GM10847 (cell line): ENCODE data around the gene SPTBN5.

Source experiments
- POLR2A ChIP-seq: IDR thresholded peaks from 2 replicates; pipeline ENCODE4 v1.6.1; 2011; ENCODE audit not compliant: insufficient read length; ENCODE audit errors: extremely low read depth

The SPTBN5 gene

DNA sequence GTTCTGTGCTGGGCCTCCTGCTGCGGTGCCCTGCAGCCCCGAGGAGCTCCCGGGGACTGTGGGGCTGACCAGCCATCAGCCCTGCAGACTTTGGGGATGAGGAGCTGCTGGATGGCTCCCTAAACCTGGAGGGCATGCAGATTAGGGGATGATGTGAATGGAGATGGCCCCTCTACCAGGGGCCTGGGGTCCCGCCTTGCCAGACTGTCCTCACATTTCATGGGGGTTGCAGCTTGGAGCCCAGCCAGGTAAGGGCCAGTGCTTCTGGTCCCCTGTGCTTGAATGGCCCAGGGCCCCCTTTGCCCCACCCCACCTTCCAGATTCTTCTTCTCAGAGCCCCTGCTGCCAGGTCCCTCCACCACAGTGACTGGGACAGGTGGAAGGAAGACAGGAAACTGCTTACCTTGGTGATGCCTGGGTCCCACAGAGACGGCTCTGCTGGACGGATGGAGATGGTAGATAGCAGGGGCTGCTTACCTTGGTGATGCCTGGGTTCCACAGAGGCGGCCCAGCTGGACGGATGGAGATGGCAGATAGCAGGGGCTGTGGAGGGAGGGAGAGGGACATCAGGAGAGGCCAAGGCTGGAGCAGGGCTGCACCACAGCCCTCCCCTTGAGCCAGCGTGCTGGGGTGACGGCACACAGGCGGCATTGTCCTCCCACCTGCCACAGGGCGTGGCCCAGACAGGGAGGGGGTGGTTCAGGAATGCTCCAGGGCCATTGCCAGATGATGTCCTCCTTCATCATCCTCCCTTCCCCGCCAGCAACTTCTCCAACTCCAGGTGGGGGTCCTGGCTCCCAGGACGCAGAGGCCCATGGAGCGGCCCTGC lies at the start of gene SPTBN5:
TSS of gene SPTBN5 (minus strand) at position 632 of the 829 bp plus-strand sequence. CDS start at position 76, 556 bp downstream.
- TF ChIP-seq POLR2A: no peak

- TF ChIP-seq POLR2A: no peak
Measured at GRCh38 chr15:41942886-41943285, 49.0 kb upstream of the SPTBN5 start.

GRCh38 chr15:41941644-41942415 lies 48.0 kb upstream of the SPTBN5 start:
- no peak for TF ChIP-seq POLR2A

GRCh38 chr15:41940441-41940857 lies 46.6 kb upstream of the SPTBN5 start:
- TF ChIP-seq POLR2A: no peak

DNA sequence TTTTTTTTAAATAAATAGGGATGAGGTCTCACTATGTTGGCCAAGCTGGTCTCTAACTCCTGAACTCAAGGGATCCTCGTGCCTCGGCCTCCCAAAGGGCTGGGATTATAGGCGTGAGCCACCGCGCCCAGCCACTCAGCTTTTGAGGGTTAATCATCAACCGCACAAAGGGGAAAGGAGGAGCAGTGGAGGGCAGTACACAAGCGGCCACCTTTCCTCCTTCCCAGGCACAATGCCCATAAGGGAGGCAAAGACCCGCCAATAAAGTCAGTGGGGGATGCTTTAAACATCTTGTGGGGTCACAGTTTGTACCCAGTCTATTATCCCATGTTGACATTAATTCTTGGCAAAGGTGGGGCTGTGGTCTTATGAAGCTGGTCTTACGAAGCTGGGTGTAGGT lies 46.1 kb upstream of the SPTBN5 start:
- TF ChIP-seq POLR2A: no peak

DNA sequence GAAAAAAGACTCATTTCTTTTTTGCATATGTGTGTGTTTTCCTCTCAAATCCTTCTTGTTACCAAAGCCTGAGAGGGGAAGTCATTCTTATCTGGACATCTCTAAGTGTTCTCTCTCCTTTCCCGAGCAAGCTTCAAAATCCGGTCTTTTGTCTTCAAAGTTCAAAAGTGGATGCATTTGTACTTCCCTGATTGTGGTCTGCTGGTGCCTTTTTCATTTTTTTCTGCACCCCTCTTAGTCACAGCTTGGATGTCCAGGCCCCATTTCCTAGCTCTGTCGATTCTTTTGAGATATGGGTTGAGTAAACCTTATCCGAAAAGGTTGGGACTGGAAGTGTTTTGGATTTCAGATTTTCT lies 43.7 kb upstream of the SPTBN5 start:
- no peak for TF ChIP-seq POLR2A

DNA sequence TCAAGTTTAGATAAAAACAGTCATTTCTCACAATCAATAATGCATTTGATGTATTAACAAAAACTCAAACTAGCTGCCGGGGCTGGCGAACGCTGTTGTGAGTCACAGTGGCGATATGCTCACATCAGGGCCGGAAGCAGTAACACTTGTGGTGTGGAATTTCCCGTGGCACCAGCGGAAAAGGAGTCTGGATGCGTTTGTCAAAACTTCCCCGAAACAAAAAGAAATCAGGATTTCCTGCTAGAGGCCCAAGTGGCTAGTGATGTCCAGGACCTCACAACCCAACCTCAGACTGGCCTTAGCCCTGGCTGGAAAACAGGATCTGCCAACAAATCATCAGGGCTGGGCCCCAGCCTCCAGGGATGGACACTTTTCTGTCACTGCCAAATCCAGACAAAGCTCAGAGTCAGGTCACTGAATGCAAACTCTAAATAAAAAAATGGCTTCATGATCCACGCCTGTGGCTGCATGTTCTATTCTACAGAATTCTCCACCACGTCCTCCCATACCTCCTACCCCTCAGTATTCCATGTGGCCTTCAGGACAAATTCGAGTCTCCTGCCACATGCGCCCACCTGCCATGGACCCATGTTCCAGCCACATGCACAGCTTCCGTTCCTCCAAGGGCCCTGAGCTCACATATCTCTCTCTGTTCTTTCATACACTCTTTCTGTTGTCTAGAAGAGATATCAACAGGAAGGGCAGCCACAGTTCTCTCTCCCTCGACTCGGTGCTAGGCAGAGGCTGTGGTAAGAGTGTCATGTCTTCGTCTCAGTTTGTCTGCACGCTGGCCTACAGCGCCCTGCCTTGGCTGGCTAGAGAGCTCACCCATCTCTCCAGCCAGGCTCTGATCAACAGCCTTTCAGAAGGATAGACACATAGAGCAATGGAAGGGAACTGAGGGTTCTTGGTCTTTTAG lies 43.1 kb upstream of the SPTBN5 start:
- no peak for TF ChIP-seq POLR2A

DNA sequence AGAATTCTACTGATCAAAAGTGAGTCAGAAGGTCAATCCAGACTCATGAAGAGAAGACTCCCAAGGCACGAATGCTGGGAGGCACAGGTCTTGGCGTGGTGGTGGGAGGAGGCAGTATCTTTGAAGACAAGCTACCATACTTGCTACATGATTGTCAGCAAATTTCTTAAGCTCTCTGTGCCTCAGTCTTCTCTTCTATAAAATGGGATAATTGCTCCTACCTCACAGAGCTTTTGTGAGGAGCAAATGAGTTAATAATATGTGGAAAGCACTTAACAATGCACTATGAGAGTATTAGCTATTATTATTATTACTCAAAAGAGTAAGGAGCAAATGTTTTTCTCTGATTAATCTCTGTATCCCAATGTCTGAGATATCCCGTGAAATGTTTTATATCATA lies 42.3 kb upstream of the SPTBN5 start:
- TF ChIP-seq POLR2A: no peak

DNA sequence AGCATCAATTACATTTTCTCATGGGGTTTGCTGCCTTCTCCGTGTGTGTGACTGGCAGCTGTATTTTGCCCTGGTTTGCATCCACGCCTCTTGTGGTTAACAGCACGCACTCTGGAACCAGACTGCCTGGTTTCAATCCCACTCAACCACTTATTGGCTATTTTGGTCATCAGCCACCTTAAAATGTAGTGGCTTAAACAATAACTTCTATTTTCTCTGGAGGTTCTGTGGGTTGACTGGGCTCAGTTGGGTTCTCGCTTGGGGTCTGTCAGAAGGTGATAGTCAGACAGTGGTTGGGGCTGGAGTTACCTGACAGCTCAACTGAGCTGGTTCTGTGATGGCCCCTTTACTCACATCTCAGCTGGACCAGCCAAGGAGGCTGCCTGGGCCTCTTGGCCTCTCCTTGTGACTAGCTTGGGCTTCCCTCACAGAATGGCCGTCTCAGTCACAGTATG lies 41.7 kb upstream of the SPTBN5 start:
- TF ChIP-seq POLR2A: no peak

DNA sequence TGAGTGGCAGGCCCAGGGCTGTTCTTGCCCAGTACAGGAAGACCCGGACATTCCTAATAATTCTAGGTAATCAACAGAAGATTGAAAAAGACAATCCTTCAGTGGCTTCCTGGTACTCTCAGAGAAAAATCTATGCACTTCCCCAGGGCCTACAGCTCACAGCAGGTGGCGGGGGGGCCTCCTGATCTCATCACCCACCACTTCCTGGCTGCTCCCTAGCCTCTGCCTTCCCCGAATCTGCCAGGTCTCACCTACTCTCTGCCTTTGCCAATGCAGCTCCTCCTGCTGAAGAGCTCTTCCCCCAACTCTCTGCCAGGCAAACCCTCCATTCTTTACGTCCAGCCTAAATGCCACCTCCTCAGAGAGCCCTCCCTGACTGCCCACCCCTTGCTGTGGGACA lies 41.0 kb upstream of the SPTBN5 start:
- no peak for TF ChIP-seq POLR2A

- TF ChIP-seq POLR2A: no peak
Measured at GRCh38 chr15:41933771-41934170, 39.9 kb upstream of the SPTBN5 start.

DNA sequence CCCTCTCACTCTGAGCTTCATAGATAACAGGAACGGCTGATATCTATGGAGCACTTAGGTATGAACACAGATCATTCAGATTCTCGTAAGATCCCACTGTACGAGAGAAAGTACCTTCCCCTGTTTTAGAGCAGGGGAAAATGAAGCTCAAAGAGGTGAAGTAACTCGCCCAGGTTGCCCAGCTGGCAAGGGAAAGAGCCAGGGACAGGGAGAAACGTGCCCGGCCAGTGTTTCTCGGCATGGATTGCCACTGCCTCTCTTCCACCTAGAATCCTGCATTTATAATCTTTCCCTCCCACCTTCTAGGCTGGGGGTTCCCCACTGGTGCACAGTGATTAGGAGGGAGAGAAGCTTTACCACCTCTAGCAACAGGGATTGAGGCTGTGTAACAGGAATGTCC lies 39.5 kb upstream of the SPTBN5 start:
- no peak for TF ChIP-seq POLR2A

DNA sequence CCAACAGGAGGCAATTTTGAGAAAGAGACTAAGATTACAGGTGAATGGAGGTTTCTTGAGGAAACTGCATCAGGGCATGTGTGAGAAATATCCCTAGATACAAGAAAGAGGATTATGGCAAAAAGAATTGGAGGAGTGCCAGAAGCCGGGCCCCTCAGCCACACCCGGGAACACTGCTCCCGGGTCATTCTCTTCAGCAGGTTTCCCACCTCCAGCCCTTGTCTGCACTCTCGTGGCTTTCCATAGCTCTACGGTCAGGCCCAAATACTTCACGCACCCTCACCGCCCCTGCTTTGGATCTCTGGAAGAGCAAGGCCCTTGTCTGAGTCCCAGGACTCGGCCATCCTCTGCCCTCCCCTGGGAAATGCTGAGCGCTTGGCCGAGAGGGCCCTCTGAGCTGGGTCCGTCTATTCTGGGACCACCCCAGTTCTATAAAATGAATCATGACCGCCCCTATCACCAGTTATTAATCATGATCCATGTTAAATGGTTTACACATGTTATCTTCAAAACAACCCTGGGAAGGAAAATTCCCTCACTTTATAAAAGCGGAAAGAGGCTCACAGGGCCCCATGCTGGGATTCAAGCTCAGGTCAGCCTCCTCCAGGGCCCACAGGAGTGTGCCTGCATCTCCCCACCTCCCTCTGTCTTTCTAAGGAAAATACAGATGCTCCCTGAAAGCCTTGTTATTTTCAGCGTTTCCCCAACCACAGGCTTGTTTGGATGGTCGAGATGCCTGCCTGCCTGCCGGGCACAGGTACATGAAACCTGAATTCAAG lies 38.8 kb upstream of the SPTBN5 start:
- TF ChIP-seq POLR2A: no peak

DNA sequence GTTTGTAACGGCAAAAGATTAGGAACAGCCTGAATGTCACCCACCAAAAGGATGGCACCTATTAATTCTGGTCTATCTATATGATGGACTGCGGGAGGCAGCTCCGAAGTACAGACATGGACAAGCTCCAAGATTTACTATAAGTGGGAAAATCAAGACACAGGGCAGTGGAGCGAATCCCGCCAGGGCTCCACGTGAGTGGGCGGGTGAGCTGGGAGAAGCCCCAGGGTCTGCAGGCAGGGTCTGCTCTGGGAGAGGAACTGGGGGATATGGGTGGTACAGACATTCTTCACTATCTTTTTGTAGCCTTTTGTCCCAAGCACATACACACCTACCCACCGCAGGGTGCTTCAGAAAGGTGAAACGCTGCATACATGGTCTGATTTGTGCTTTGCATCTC lies 38.2 kb upstream of the SPTBN5 start:
- TF ChIP-seq POLR2A: no peak

DNA sequence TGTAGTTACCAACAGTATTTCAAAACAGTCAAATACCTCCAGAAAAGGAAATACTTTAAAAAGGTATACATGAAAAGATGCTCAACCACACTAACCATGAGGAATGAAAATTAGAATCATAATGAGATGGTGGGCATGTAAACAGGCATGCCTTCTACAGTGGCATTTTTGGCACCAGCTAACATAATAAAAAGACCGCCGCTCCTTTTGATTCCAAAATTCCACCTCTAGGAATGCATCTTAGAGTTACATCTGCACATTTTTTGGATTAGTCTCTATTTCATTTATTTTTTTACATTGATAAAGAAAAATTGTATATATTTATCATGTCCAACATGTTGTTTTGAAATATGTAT lies 37.0 kb upstream of the SPTBN5 start:
- no peak for TF ChIP-seq POLR2A
